ENCODE results near the gene VCX3B.

- TF ChIP-seq CTCF (IDR thresholded peaks at IDR 0.05) (no peak), POLR2A (IDR thresholded peaks at IDR 0.05) (no peak)
Measured at GRCh38 chrX:8424912-8425311, 39.7 kb upstream of the VCX3B start.

Data from lower leg skin (tissue), 3 donors.